Peyer's patch (tissue), 4 donors: ENCODE data around the gene PACRG. TPM values are rescaled to one million over a fixed set of nuclear protein-coding genes. Genes with fewer than 3 reads are reported as not detected.

Experiments used
- DNase-seq, 3 donors: peaks; one replicate each; pipeline ENCODE4 v3.0.0-alpha.2; 2017 to 2019
- H3K27ac ChIP-seq, 4 donors: fragments of 200-600 bp; sonication (generic); one replicate each; pipeline ENCODE4 v1.5.1; 2016 to 2019
- H3K27me3 ChIP-seq, 2 donors: fragments of 200-600 bp; sonication (generic); one replicate each; pipeline ENCODE4 v1.5.1; 2019
- H3K36me3 ChIP-seq, 3 donors: fragments of 200-600 bp; sonication (generic); one replicate each; pipeline ENCODE4 v1.5.1; 2016 to 2019
- H3K4me1 ChIP-seq, 4 donors: fragments of 200-600 bp; sonication (generic); one replicate each; pipeline ENCODE4 v1.5.1; 2016 to 2019
- H3K4me3 ChIP-seq, 4 donors: fragments of 200-600 bp; sonication (generic); 1 replicate in 3 of 4; 2 replicates in 1 of 4; pipeline ENCODE4 v1.5.1; 2016 to 2019; ENCODE audit warnings: mild to moderate bottlenecking in 1 of 4
- H3K9me3 ChIP-seq, 4 donors: fragments of 200-600 bp; sonication (generic); one replicate each; pipeline ENCODE4 v1.5.1; 2016 to 2019; ENCODE audit warnings: mild to moderate bottlenecking in 1 of 4
- POLR2A ChIP-seq, 2 donors: fragments of 450-650 bp; IDR thresholded peaks; one replicate each; pipeline ENCODE4 v1.5.1; 2017; ENCODE audit warnings: antibody characterized with exemption in 2 of 2, mild to moderate bottlenecking in 2 of 2, moderate library complexity in 2 of 2
- total RNA-seq, 4 donors: library from RNA; depleted of rRNA; stranded (reverse); fragments of >200 nt; gene quantifications; one replicate each; pipeline ENCODE4 v1.1.0, GENCODE V29; 2016
- TF ChIP-seq, protein P1 (sequence below), 6 experiments: fragments of 450-650 bp in 4 of 6; fragments of 200-600 bp in 2 of 6; sonication (generic) in 1 of 6; IDR thresholded peaks; one replicate each; pipeline ENCODE4 v1.5.1; 2017 to 2019; ENCODE audit warnings: antibody characterized with exemption in 6 of 6, mild to moderate bottlenecking in 3 of 6, moderate library complexity in 1 of 6

The PACRG gene
- total RNA-seq, 4 donors from 2014 or later, result 0.76 to 2.5 TPM; not detected in 2

- TF ChIP-seq POLR2A (IDR thresholded peaks at IDR 0.05), result no peak
- TF ChIP-seq, protein P1, sequence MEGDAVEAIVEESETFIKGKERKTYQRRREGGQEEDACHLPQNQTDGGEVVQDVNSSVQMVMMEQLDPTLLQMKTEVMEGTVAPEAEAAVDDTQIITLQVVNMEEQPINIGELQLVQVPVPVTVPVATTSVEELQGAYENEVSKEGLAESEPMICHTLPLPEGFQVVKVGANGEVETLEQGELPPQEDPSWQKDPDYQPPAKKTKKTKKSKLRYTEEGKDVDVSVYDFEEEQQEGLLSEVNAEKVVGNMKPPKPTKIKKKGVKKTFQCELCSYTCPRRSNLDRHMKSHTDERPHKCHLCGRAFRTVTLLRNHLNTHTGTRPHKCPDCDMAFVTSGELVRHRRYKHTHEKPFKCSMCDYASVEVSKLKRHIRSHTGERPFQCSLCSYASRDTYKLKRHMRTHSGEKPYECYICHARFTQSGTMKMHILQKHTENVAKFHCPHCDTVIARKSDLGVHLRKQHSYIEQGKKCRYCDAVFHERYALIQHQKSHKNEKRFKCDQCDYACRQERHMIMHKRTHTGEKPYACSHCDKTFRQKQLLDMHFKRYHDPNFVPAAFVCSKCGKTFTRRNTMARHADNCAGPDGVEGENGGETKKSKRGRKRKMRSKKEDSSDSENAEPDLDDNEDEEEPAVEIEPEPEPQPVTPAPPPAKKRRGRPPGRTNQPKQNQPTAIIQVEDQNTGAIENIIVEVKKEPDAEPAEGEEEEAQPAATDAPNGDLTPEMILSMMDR (IDR thresholded peaks at IDR 0.05), result no peak
- Histone ChIP-seq H3K4me1 (no peaks in the 10 kb centered on the region), H3K36me3 (no peaks in the 10 kb centered on the region), H3K9me3 (no peaks in the 10 kb centered on the region), H3K27ac (peak overlapping the region in 1 of 4 donors; percentile 87), H3K4me3 (no peak overlapping the region), H3K27me3 (no peaks in the 10 kb centered on the region)
- no peak for DNase-seq
Measured at GRCh38 chr6:162728706-162729105, 932 bp downstream of the PACRG start.

- H3K36me3 ChIP-seq, result no peaks in the 10 kb centered on the region
- H3K27me3 ChIP-seq, result no peaks in the 10 kb centered on the region
- TF ChIP-seq, protein P1 (IDR thresholded peaks at IDR 0.05), result no peak
- TF ChIP-seq POLR2A (IDR thresholded peaks at IDR 0.05), result no peak
- DNase-seq, result no peak
- no peaks in the 10 kb centered on the region for H3K4me1 ChIP-seq
- H3K4me3 ChIP-seq, result no peak overlapping the region
- no peaks in the 10 kb centered on the region for H3K9me3 ChIP-seq
- no peak overlapping the region for H3K27ac ChIP-seq
Measured at GRCh38 chr6:162730502-162730901, 2.7 kb downstream of the PACRG start.

DNA sequence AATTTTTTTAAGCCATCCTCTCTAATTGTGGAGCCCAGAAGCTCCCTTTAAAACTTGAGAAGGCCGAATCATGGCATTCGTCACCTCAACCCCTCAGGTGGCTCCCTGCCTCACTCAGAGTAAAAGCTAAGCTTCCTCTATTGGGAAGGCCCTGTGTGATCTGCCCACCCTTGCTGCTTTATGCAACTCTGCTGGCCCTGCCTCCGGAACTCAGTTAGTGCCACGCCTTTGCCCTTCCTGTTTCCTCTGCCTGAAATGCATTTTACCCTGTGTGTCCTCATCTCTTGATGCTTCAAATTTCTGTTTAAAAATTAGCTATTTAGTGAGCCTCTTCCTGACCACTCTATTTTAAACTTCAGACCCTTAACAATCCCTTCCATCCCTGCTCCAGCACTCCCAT lies 5.7 kb downstream of the PACRG start:
- no peak overlapping the region for H3K27ac ChIP-seq
- no peaks in the 10 kb centered on the region for H3K4me1 ChIP-seq
- no peak for DNase-seq
- no peaks in the 10 kb centered on the region for H3K36me3 ChIP-seq
- H3K4me3 ChIP-seq, result no peak overlapping the region
- TF ChIP-seq, protein P1 (IDR thresholded peaks at IDR 0.05), result no peak
- TF ChIP-seq POLR2A (IDR thresholded peaks at IDR 0.05), result no peak
- no peaks in the 10 kb centered on the region for H3K9me3 ChIP-seq
- no peaks in the 10 kb centered on the region for H3K27me3 ChIP-seq

GRCh38 chr6:162736961-162737360 lies 9.2 kb downstream of the PACRG start:
- Histone ChIP-seq H3K9me3 (no peaks in the 10 kb centered on the region), H3K27me3 (no peaks in the 10 kb centered on the region), H3K4me3 (no peak overlapping the region), H3K36me3 (no peaks in the 10 kb centered on the region), H3K4me1 (no peaks in the 10 kb centered on the region), H3K27ac (no peak overlapping the region)
- TF ChIP-seq, protein P1 (IDR thresholded peaks at IDR 0.05), result peak in 3 of 6 experiments; percentile 28 to 39 (median 36)
- no peak for TF ChIP-seq POLR2A (IDR thresholded peaks at IDR 0.05)
- DNase-seq, result no peak

DNA sequence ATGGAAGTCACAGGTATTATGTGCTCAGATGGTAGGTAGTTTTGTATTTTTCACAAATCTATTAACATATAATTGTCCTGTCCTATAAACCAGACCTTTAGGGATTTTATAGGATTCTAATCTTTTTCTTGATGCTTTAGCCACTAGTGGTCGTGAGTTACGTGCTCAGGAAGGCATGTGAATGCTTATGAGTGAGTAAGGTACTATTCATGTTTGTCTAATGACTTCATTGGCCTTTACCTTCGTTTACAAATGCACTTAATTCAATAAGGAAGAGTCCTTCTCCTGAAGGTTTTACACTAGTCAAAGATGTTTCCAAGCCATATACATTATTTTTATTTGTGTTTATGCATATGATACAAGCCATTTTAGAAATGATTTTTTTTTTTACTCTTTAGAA lies 23.0 kb downstream of the PACRG start:
- Histone ChIP-seq H3K27me3 (no peaks in the 10 kb centered on the region), H3K4me3 (no peak overlapping the region), H3K36me3 (no peaks in the 10 kb centered on the region), H3K4me1 (no peaks in the 10 kb centered on the region), H3K27ac (no peak overlapping the region), H3K9me3 (no peaks in the 10 kb centered on the region)
- no peak for DNase-seq
- TF ChIP-seq, protein P1 (IDR thresholded peaks at IDR 0.05), result no peak
- TF ChIP-seq POLR2A (IDR thresholded peaks at IDR 0.05), result no peak
